H9 (cell line): ENCODE data around the gene IRAK4. TPM values are rescaled to one million over a fixed set of nuclear protein-coding genes. Genes with fewer than 3 reads are reported as not detected.

Source experiments
- DNase-seq: peaks from one replicate; pipeline ENCODE4 v3.0.0-alpha.2; 2017
- H2AFZ ChIP-seq: one replicate; pipeline ENCODE4 v1.6.1; 2013; ENCODE audit warnings: mild to moderate bottlenecking, low read length, control low read depth, moderate library complexity
- H2AK5ac ChIP-seq: 2 replicates; pipeline ENCODE4 v1.6.1; 2013; ENCODE audit warnings: low read length, control low read depth, mixed read lengths; ENCODE audit not compliant: insufficient read length
- H2BK120ac ChIP-seq: one replicate; pipeline ENCODE4 v1.6.1; 2013; ENCODE audit warnings: low read depth, mild to moderate bottlenecking, low read length, control low read depth, inconsistent platforms; ENCODE audit not compliant: poor library complexity, severe bottlenecking
- H2BK12ac ChIP-seq: 2 replicates; pipeline ENCODE4 v1.6.1; 2013; ENCODE audit warnings: low read length, control low read depth, mixed read lengths, low read depth; ENCODE audit not compliant: insufficient read length
- H2BK15ac ChIP-seq: 2 replicates; pipeline ENCODE4 v1.6.1; 2013; ENCODE audit warnings: low read depth, low read length, control low read depth
- H2BK20ac ChIP-seq: one replicate; pipeline ENCODE4 v1.6.1; 2013; ENCODE audit warnings: low read depth, mild to moderate bottlenecking, low read length, control low read depth, inconsistent platforms; ENCODE audit not compliant: poor library complexity, severe bottlenecking
- H2BK5ac ChIP-seq: 2 replicates; pipeline ENCODE4 v1.6.1; 2013; ENCODE audit warnings: low read length, control low read depth, mixed read lengths; ENCODE audit not compliant: insufficient read length
- H3K14ac ChIP-seq: 2 replicates; pipeline ENCODE4 v1.6.1; 2013; ENCODE audit warnings: low read length, control low read depth; ENCODE audit not compliant: insufficient read depth
- H3K18ac ChIP-seq: 2 replicates; pipeline ENCODE4 v1.6.1; 2013; ENCODE audit warnings: low read depth, mild to moderate bottlenecking, mixed read lengths, low read length, control low read depth; ENCODE audit not compliant: insufficient read length
- H3K23ac ChIP-seq: 2 replicates; pipeline ENCODE4 v1.6.1; 2013; ENCODE audit warnings: low read length, control low read depth, mixed read lengths, low read depth; ENCODE audit not compliant: insufficient read length
- H3K23me2 ChIP-seq: 2 replicates; pipeline ENCODE4 v1.6.1; 2013; ENCODE audit warnings: low read depth, mild to moderate bottlenecking, mixed read lengths, low read length, control low read depth; ENCODE audit not compliant: insufficient read length, poor library complexity, severe bottlenecking
- H3K27ac ChIP-seq: 2 replicates; pipeline ENCODE4 v1.5.1; 2013; ENCODE audit warnings: low read length, control low read depth, mixed read lengths, low read depth; ENCODE audit not compliant: insufficient read length
- H3K27me3 ChIP-seq: 2 replicates; pipeline ENCODE4 v1.6.1; 2013; ENCODE audit warnings: low read length, control low read depth, inconsistent platforms; ENCODE audit not compliant: insufficient read depth
- H3K4ac ChIP-seq: 2 replicates; pipeline ENCODE4 v1.6.1; 2013; ENCODE audit warnings: low read depth, mild to moderate bottlenecking, control low read depth, inconsistent platforms, low read length, moderate library complexity
- H3K4me1 ChIP-seq: 2 replicates; pipeline ENCODE4 v1.6.1; 2013; ENCODE audit warnings: low read length, control low read depth, inconsistent platforms; ENCODE audit not compliant: insufficient read depth
- H3K4me2 ChIP-seq: 2 replicates; pipeline ENCODE4 v1.6.1; 2013; ENCODE audit warnings: low read length, control low read depth, mixed read lengths; ENCODE audit not compliant: insufficient read length, insufficient read depth
- H3K56ac ChIP-seq: 2 replicates; pipeline ENCODE4 v1.6.1; 2013; ENCODE audit warnings: low read depth, mild to moderate bottlenecking, mixed read lengths, low read length, control low read depth; ENCODE audit not compliant: insufficient read length
- H3K79me1 ChIP-seq: 2 replicates; pipeline ENCODE4 v1.6.1; 2013; ENCODE audit warnings: low read depth, mild to moderate bottlenecking, moderate library complexity, low read length, control low read depth, inconsistent platforms; ENCODE audit not compliant: insufficient read depth, poor library complexity, severe bottlenecking
- H3K79me2 ChIP-seq: 2 replicates; pipeline ENCODE4 v1.6.1; 2013; ENCODE audit warnings: low read length, control low read depth, inconsistent platforms; ENCODE audit not compliant: insufficient read depth
- H3K9ac ChIP-seq: 2 replicates; pipeline ENCODE4 v1.6.1; 2013; ENCODE audit warnings: low read length, control low read depth, mixed read lengths; ENCODE audit not compliant: insufficient read length; ENCODE audit errors: extremely low read depth
- H3K9me3 ChIP-seq: one replicate; pipeline ENCODE4 v1.6.1; 2013; ENCODE audit warnings: low read depth, low read length, inconsistent platforms; ENCODE audit not compliant: control insufficient read depth
- H3T11ph ChIP-seq: one replicate; pipeline ENCODE4 v1.6.1; 2013; ENCODE audit warnings: mild to moderate bottlenecking, low read length, control low read depth, inconsistent platforms
- H4K20me1 ChIP-seq: one replicate; pipeline ENCODE4 v1.6.1; 2013; ENCODE audit not compliant: control insufficient read depth, insufficient read length, insufficient read depth
- H4K5ac ChIP-seq: 2 replicates; pipeline ENCODE4 v1.6.1; 2013; ENCODE audit warnings: low read depth, mild to moderate bottlenecking, mixed read lengths, low read length, control low read depth; ENCODE audit not compliant: insufficient read length
- H4K8ac ChIP-seq: replicated peaks from 2 replicates; pipeline ENCODE4 v1.6.1; 2013; ENCODE audit warnings: low read length, control low read depth, mixed read lengths, low read depth; ENCODE audit not compliant: insufficient read length
- H4K91ac ChIP-seq: 2 replicates; pipeline ENCODE4 v1.6.1; 2013; ENCODE audit warnings: low read depth, mild to moderate bottlenecking, moderate library complexity, mixed read lengths, low read length, control low read depth; ENCODE audit not compliant: insufficient read length
- H3K27ac Mint-ChIP-seq, 3 experiments: 2 replicates in 2 of 3; 3 replicates in 1 of 3; pipeline ENCODE4 v1.8.0; 2020 to 2021; ENCODE audit warnings: mixed read lengths in 3 of 3, mild to moderate bottlenecking in 1 of 3, moderate library complexity in 1 of 3
- H3K27me3 Mint-ChIP-seq: 2 replicates; pipeline ENCODE4 v1.8.0; 2021; ENCODE audit warnings: low read depth, mild to moderate bottlenecking, moderate library complexity, mixed read lengths
- H3K36me3 Mint-ChIP-seq, 3 experiments: 2 replicates in 2 of 3; 3 replicates in 1 of 3; pipeline ENCODE4 v1.8.0; 2020 to 2021; ENCODE audit warnings: low read depth in 3 of 3, mixed read lengths in 3 of 3; ENCODE audit not compliant: insufficient read depth in 1 of 3
- H3K4me1 Mint-ChIP-seq, 2 experiments: 2 replicates each; pipeline ENCODE4 v1.8.0; 2020; ENCODE audit warnings: mixed read lengths in 2 of 2
- H3K4me3 Mint-ChIP-seq, 2 experiments: 2 replicates in 1 of 2; 3 replicates in 1 of 2; pipeline ENCODE4 v1.8.0; 2020 to 2021; ENCODE audit warnings: mild to moderate bottlenecking in 2 of 2, mixed read lengths in 2 of 2, moderate library complexity in 1 of 2
- H3K9me3 Mint-ChIP-seq, 2 experiments: 2 replicates in 1 of 2; 3 replicates in 1 of 2; pipeline ENCODE4 v1.8.0; 2020; ENCODE audit warnings: mild to moderate bottlenecking in 2 of 2, mixed read lengths in 2 of 2, moderate library complexity in 1 of 2
- CTCF ChIP-seq: fragments of 200-600 bp; sonication (generic); conservative IDR thresholded peaks from 3 replicates; pipeline ENCODE4 v1.8.0; 2021; ENCODE audit warnings: antibody characterized with exemption, mild to moderate bottlenecking
- WGBS: extraction: QIAGEN DNeasy Blood & Tissue Kit; methylation state at CpG from one replicate; pipeline ENCODE4 v1.1.7; 2013; ENCODE audit warnings: missing lambda C conversion rate, low lambda C conversion rate, mixed read lengths; ENCODE audit not compliant: insufficient read length; ENCODE audit errors: extremely low coverage; 5-methylcytosine and 5-hydroxymethylcytosine counted together
- total RNA-seq: library from RNA; stranded (reverse); gene quantifications from 2 replicates; pipeline ENCODE4 v1.2.1, GENCODE V29; 2021

IRAK4 gene
- total RNA-seq, 1 experiment from 2014 or later: 3.0 TPM

DNA sequence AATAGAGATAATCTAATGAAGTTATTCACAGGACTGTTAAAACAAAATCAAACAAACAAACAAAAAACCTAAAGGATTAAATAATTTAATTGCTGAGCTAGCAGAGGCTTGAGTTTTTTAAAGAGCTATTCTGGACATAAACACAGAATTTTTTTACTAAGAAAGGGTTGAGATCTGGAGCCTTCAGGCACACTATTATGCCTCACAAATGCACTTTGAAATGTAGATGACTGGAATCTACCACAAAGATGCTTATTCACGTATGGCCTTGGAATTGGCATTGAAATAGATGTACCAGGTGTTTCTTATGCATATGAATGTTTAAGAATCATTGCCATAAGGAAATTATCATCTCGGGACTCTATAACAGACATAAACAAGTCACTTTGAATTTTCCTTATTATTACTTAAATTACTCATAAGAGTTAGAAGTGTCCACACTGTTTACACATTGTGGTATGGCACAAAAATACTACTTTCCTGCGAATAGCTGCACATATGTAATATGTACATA is 21.8 kb upstream of the IRAK4 start:
- Histone ChIP-seq H3K4me1 (0 out of 2 replicates have a peak, but pooled peaks cover 2% of the 10 kb centered on the region), H3K4me2 (no peak overlapping the region), H2BK20ac (no peak overlapping the region), H3K23ac (no peak overlapping the region), H3K9ac (no peak overlapping the region), H4K8ac (no peak overlapping the region), H3K18ac (no peak overlapping the region), H2AK5ac (no peak overlapping the region), H2BK15ac (no peak overlapping the region), H2AFZ (no peak overlapping the region), H4K20me1 (no peaks in the 10 kb centered on the region), H3K27ac (no peak overlapping the region), H2BK12ac (no peak overlapping the region), H2BK5ac (no peak overlapping the region), H4K5ac (no peak overlapping the region), H3K56ac (no peak overlapping the region), H3K79me1 (no peaks in the 10 kb centered on the region), H3K23me2 (no peaks in the 10 kb centered on the region), H3K27me3 (no peaks in the 10 kb centered on the region), H3K14ac (no peak overlapping the region), H3T11ph (no peak overlapping the region), H4K91ac (no peak overlapping the region), H3K4ac (no peak overlapping the region), H3K79me2 (no peaks in the 10 kb centered on the region), H3K9me3 (no peaks in the 10 kb centered on the region), H2BK120ac (no peak overlapping the region)
- Mint-ChIP-seq H3K36me3 (peaks cover 0 to 2% (median 0%) of the 10 kb centered on the region in 3 experiments; a peak in 1 of 7 replicates), H3K9me3 (no peaks in the 10 kb centered on the region), H3K4me1 (peaks cover 6 to 8% of the 10 kb centered on the region in 2 experiments; a peak in 3 of 4 replicates), H3K4me3 (no peak overlapping the region), H3K27ac (0 out of 7 replicates have a peak overlapping the region, but pooled peaks of 1 of the 3 experiments have one; percentile 46), H3K27me3 (no peaks in the 10 kb centered on the region)
- WGBS: no CpG with 5 or more reads among the region's 3 CpGs
- TF ChIP-seq CTCF: no peak
- no peak for DNase-seq
